ENCODE results near the gene RAB40B.

RAB40B gene

DNA sequence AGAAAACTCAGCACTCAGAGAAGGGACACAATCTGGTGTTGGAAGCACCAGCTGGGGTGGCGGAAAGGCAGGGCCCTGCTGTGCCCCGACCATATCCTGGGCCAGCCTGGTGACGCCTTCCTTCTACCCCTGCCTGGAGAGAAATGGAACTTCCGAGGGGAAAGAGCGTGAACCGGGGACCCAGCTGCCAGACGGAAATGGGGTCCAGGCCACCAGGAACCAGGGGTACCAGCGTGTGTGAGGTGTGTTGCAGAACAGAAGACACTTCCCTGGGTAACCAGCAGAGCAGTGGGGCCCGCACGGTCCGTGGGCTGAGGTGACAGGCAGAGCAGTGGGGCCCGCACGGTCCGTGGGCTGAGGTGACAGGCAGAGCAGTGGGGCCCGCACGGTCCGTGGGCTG, 6.8 kb downstream of the RAB40B start:
- no peak for DNase-seq

DNA sequence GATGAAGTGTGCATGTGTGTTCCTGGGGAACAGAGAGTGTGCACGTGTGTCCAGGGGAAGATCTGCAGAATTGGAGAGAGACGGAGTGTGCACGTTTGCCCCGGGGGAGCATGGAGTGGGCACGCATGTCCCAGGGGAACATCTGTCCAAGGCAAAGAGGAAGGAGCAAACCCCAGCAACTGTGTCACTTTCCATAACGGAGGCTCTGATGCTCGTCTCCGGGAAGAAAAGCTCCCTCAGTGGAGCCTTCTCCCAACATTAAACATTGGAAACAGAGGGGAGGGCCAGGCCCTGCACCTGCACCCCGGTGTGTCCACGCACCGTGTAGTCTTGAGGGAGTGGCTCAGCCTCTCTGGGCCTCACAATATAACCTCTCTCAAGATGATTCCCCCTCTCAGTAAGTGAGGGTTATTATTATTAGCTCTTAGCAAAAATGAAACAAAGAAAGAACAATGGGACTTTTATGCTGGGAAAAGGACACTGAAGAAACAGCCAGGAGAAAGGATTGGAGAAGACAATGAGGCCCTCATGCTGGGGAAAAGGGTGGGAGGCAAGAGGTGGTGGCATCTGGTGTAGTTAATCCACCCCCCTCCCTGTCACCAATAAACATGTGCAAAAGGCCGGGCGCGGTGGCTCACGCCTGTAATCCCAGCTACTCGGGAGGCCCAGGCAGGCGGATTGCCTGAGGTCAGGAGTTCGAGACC, 7.6 kb downstream of the RAB40B start:
- no peak for DNase-seq

DNA sequence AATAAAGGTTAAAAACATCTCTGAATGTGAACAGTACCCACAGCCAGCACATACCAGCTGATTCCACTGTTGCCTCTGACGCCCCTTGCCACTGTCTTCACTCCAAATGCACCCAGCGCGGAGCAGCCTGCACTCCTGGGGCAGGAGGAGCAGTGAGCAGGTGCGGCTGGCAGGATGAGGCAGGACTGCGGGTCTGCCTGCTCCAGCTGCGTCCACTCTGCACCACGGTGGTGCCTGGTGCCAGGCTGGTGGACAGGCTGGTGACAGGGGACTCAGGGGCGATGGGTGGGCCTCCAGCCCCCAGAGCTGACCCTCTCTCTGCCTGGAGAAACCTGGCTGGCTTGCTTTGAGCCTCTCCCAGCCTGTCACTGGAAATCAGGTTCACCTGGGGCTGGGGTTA, 9.4 kb downstream of the RAB40B start:
- no peak for DNase-seq

DNA sequence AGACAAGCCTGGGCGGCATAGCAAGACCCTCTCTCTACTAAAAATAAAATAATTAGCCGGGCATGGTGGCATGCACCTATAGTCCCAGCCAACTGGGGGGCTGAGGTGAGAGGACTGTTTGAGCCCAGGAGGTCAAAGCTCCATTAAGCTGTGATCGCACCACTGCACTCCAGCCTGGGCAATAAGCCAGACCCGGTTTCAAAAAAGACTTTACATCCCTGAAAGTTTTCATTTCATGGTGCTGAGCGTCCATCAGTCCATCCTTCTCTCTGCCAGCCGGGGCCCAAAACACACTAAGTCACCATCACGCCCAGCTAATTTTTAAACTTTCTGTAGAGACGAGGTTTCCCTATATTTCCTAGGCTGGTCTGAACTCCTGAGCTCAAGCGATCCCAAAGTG, 10.6 kb downstream of the RAB40B start:
- DNase-seq: no peak

DNA sequence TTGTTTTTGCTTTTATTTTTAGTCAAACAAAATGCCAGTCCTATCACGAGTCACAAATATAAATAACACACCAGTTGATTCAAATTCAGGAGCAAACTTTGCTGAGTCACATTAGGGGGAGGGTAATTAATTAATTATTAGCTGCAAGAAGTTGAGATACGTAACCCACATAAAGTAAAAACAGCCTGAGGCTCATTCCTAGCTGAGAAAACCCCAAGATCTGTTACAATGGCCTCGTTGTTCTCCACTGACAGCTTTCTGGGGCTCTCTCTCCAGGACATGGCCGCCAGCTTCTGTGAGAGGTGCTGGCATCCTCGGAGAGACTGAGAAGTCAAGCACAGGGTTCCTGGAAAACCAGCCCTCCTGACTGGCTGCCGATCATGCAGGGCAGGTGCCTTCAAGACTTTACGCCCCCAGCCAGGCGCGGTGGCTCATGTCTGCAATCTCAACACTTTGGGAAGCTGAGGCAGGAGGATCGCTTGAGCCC, 11.1 kb downstream of the RAB40B start:
- no peak for DNase-seq

DNA sequence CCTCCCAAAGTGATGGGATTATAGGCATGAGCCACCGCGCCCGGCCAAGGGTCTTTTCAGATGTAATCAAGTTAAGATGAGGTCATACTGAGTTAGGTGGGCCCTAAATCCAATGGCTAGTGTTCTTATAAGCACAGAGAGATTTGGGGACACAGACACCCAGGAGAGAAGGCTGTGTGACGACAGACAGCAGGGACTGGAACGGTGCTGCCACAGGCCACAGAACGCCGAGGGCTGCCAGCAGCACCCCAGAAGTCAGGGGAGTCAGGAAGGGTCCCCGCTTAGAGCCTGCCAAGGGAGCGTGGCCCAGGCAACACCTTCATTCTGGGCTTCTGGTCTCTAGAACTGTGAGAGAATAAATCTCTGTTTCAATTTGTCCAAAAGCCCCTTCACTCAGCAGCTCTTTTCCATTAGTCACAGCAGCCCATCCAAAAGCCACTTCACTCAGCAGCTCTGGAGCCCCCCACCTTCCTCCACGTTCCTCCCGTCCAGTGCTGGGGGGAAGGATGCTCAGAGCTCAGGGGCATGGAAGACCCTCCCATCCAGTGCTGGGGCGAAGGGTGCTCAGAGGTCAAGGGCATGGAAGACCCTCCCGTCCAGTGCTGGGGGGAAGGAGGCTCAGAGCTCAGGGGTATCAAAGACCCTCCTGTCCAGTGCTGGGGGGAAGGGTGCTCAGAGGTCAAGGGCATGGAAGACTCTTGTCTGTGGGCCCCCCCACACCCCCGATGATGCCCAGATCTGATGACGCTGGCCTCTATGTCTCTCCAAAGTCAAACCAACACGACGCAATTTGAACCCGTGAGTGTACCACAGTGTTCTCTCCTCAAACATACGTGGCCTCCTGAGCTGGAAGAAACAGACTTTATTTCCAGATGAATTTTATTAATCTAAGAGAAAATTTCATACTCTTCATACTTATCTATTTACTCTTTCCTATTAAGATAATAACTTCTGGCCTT, 11.9 kb downstream of the RAB40B start:
- DNase-seq: no peak

DNA sequence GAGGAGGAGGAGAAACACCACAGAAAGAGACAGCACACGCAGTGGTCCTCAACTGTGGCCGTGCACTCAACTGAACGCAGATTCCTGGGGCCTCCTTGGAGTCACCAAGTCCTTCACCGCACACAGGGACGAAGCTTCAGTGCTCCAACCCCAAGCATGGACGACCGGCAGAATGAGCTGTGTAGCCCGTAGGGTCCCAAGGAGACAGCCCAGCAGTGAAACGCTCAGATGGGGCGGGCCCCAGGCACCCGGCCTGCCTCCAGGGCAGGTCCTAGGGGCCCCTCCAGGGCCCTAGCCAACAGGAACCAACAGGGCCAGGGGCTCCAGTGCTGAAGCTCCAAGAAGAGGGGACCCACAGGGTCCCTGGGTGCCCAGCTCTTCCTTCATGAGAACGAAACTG, 13.2 kb downstream of the RAB40B start:
- DNase-seq: no peak

DNA sequence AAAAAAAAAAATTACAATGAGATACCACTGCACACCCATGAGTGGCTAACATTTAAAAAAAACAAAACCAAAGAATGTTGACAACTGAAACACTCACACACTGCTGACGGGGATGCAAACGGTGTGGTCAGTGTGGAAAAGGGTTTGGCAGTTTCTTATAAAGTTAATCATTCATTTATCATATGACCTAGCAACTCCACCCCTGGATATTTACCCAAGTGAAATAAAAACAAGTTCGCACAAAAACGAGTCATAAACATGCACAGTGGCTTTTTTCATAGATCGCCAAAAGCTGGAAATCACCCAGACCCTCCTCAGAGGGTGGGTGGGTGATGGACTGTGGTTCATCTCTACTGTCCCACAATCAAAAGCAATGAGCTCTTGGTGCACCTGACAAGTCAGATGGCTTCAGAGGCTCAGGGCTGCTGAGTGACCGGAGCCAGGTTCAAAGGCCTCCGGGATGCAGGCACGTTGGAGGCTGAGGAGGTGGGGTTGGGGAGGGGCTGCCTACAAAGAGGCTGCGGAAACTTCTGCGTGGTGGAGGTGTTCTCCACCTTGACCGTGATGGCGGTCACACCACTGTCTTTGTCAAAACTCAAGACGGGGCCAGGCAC, 14.2 kb downstream of the RAB40B start:
- no peak for DNase-seq

DNA sequence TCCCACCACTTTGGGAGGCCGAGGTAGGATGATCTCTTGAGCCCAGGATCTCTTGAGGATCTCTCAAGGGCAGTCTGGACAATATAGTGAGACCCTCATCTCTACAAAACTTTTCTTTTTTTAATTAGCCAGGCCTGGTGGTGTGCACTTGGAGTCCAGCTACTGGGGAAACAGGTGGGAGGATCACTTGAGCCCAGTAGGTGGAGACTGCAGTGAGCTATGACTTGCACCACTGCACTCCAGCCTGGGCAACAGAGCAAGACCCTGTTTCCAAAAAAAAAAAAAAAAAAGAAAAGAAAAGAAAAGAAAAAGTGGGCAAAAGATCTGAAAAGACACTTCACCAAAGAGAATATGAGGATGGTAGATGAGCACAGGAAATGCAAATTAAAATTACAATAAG, 15.0 kb downstream of the RAB40B start:
- no peak for DNase-seq

DNA sequence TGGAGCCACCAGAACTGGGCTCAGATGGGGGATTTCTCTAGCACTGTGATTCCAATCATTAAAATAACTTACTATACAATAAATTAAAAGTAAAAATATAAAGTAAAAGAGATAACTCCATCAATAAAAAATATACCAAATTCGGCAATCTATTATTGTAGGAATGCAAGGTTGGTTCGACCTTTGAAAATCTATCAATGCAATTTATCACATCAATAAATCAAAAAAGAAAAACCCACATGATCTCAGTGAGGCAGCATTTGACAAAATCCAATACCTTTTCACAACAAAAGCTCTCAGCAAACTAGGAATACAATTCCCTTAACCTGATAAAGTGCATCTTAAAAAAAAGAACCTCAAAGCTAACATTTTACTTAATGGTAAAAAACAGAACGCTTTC, 17.0 kb downstream of the RAB40B start:
- no peak for DNase-seq

DNA sequence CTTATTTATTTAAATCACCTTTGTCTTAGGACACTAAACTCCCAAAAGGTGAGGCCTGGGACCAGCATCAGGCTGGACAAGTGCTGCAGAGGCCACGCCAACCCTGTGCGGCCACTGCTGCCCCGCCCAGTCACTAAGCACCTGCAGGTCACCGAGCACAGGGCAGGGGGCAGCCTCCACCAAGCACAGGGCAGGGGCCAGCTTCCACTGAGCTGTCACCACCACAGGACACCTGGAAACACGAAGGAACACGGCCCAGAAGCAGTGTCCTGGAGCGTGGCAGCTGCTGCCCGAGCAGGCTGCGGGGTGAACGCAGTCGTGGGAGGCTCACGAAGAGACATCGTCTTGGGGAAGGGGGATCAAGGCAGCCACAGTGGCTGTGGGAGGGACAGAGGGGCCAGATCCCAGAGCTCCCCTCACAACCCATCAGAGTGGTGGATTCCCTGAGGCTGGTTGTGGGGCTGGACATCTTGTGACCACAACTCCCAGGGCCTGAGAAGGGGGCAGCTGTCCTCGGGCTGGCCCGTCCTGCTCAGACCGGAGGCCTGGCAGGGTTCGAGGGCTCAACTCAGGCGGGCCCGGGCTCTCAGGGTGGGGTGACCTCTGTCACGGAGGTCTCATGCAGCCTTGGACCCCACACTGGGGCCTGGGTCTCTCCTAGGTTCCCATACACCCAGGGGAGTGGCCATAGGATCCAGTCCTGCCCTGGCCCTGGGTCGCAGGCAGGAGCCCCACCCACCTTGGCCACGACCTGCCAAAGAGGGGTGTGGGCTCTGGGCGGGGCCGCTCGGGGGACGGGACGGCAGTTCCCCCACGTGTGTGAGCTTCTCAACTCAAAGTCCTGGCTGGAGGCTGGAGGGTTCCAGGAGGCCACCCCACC, 18.7 kb downstream of the RAB40B start:
- DNase-seq: no peak

DNA sequence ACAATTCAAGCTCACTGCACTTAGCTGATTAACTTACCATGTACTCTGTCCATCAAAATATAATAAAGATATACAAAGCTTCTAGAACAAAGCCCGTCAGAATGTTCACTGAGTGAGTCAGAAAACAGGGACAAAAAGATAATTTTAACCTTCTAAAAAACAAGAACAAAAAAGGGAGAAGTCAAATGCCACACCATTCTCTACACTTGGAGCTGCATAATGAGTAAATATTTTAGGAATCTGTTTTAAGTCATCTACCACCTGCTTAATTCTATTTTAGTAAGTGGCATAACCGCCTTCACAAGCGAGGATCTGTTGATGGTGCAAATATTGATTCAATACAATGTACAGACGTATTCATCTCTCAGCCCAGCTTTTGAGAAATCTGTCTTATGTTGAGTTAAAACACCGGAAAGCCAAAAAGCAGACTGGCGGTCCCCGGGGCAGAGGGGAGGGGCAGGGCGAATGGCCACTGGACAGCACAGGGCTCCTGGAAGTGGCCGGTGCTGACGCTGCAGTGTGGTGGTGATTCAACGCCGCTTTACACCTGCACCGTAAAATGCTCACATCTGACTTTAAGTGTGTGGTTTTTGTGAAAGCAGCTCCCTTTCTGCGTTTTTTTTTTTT, 20.1 kb downstream of the RAB40B start:
- DNase-seq: no peak

DNA sequence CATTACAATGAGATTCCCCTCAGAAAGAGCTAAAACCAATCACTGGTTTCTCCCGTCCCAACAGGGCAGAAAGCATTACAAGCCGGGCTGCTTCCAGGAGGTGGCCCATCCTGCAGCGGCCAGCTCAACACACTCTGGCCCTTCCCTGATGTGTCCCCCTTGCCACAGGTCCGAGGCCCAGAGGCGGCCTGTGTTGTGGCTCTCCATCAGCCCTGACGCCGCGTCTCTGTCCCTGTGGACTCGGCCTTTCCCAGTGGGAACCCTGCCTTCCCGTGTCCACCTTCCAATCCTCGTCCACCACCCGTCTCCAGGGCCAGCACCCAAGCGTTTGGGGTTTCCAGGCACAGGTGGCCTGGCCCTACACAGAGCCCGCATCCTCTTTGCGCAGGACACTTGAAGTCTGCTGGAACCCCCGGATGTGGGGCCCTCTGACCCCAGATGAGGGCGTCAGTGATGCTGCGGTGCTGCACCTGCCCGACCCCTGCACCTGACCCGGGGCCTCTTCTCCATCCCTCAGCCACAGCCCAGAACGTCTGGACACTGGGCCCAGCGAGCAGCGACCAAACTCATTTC, 21.1 kb downstream of the RAB40B start:
- no peak for DNase-seq

DNA sequence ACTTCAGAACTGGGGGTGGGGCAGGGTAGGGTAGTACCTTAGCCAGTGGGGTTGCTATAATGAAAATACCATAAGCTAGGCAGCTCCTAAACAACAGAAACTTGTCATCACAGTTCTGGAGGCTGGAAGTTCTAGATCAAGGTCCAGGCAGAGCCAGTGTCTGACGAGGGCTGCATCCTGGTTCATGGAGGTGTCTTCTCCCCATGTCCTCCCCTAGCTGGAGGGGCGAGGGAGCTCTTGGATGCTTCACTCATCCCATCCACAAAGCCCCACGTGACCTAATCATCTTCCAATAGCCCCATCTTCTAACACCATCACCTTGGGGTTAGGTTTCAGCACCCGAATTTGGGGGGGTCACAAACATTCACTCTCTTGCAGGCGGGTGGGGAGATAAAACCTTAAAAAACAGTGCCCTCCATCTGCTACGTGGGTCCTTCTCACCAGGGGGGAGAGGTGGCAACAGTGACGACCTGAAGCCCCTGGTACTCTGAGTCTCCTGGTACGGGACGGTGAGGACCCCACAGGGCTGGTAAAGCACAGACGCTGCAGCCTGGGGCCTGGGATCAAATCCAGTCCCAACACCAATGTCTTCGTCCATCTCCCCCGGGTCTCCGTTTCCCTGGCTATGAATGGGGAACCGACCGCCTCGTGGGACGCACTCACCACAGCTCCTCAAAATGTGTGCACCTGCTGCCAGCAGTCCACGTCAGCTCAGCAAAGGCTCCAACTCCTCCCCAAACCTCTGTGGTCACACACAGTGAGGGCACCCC, 22.8 kb downstream of the RAB40B start:
- DNase-seq: no peak

DNA sequence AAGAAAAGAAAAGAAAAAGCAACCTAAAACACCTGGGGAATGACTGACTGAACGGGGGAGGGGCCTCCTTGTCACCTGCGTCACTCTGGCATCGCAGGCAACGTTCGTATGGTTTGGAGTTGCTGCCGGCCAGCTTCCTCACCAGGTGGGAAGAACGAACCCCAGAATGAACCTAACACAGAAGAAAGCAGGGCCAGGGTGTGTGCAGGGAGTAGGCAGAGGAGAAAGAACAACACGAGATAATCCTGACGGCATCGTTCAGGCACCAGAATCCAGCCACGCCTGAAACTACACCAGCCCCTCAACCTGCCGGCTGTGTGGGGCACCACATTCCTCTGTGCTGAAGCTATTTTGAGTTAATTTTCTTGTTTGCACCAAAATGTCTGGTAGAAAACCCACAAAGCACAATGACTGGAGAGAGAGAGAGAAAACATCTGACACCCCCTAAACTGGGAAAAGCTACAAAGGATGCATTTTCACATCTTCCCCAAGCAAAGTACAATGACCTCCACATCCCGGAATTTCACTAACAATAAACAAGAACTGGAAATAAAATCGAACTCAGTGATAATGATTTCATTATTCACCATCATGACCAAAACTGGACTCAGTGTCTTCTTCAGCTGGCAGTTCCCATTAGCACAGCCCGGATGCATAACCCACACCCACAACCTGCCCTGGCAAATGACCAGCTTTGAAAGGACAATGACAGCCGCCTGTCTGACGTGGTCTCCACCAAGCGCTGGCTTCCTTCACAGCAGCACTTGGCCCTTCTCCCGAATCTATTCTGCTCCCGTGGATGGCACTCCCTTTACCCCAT, 23.6 kb downstream of the RAB40B start:
- no peak for DNase-seq

DNA sequence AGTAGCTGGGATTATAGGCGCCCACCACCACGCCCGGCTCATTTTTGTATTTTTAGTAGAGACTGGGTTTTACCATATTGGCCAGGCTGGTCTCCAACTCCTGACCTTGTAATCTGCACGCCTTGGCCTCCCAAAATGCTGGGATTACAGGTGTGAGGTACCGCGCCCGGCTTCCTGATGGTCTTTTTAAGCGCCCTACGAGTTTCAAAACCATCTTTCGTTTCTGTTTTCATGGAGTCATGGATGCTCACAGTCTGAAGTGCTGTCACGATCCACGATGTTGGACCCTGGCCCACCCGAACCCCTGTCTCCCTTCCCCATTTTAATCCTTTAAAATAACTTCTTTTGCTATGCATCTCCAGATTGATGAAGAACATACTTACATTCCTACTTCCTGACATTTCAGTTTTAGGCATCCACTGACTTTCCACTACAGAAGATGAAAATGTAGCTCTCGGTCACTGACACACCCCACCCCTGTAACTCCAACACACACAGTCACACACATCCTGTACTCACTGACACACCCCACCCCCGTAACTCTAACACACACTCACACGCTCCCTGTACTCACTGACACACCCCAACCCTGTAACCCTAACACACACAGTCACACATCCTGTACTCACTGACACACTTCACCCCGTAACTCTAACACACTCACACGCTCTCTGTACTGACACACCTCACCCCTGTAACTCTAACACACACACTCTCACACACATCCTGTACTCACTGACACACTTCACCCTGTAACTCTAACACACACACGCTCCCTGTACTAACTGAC, 27.6 kb downstream of the RAB40B start:
- no peak for DNase-seq

DNA sequence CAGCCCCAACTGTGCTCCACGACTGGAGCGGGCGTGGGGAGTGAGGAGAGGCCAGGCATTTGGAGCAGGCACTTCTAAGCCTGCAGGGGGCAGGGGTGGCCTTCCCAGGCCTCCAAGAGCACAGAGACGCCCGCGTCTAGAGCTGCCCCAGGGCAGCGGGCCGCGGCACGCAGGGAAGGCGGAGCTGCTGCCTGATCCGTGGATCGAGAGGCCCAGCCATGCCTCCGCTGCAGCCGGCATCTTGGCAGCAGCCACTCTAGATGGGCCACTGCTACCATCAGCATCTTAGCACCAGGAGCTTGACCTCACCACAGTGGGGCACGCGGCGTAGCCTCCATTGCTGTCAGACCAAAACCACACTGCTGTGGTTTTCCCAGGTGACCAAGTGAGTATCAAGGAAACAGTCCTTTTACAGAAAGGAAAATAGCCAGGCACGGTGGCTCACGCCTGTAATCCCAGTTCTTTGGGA, 29.8 kb downstream of the RAB40B start:
- DNase-seq: no peak

DNA sequence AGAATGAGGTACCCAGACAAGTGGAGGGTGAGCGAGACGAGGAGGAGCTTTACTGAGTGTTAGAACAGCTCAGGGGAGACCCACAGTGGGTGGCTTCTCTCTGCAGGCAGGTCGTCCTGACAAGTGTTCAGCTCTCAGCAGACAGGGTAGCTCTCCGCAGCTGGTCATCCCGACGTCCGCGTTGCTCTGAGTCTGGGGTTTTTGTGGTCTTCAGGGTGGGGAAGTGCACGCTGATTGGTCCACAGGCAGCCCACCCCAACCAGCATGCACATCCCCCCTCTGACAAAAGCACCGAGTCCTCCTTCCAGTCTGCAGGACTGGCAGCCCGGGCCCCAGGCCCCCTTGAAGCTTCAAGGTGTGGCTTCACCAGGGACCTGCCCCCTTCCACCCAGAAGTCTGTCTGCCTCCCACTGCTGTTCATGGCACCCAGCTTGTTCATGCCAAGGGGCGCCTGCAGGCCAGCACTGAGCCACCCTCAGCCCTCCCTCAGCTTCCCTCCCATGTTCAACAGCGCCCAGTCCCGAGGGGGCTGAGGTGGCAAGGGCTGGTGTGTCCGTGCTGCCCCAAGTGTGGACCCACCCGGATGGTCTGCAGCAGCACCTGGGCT, 30.4 kb downstream of the RAB40B start:
- no peak for DNase-seq

DNA sequence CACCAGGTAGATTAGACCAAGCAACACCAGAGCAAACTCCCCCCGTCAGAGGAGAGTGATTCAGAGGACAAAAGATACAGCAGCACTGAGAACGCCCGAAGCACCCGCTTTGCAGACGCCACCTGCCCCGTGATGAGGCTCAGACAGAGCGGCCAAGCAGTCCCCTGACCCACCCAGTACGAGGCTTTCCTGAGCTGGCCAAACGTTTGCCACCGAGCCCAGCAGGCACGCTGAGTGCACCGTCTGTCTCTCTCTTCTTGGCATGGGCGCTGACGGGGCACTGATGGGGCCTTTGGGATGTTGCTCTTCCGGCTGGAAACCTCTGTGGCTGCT, 30.9 kb downstream of the RAB40B start:
- DNase-seq: no peak

Measured in NCI-H2171 treated with DMSO at 0.1 percent for 48 hours (cell line).